A673 (cell line): Measurements from ENCODE around the gene UST. TPM values are rescaled to one million over a fixed set of nuclear protein-coding genes. Genes with fewer than 3 reads are reported as not detected.

Experiments used
- BruUV-seq: library from RNA; stranded (reverse); fragments of 400-500 nt; replicated peaks from 2 replicates; lab custom pipeline; 2021; lab: Mats Ljungman, UMichigan
- CTCF ChIA-PET: fragments of 300-600 bp; sonication (Branson Sonifier 250); formaldehyde crosslinking; loops from one replicate; lab custom pipeline; 2022; ENCODE audit warnings: antibody characterized with exemption; lab: Charles Lee
- POLR2A ChIA-PET: fragments of 300-600 bp; sonication (Branson Sonifier 250); formaldehyde crosslinking; loops from one replicate; lab custom pipeline; 2022; ENCODE audit warnings: antibody characterized with exemption; ENCODE audit not compliant: low non-redundant PET; lab: Charles Lee
- DNase-seq: peaks from one replicate; pipeline ENCODE4 v3.0.0-alpha.2; 2015; ENCODE audit warnings: low spot score
- H3K27ac ChIP-seq: fragments of 200-600 bp; sonication (generic); 2 replicates; pipeline ENCODE4 v1.5.1; 2016; ENCODE audit warnings: mixed run types, low read depth, mild to moderate bottlenecking, mixed read lengths, antibody characterized with exemption, low read length; ENCODE audit not compliant: poor library complexity, severe bottlenecking
- H3K27me3 ChIP-seq: fragments of 200-600 bp; sonication (generic); replicated peaks from 2 replicates; pipeline ENCODE4 v1.6.1; 2017; ENCODE audit warnings: mixed run types, low read depth, mild to moderate bottlenecking, mixed read lengths, antibody characterized with exemption, low read length; ENCODE audit not compliant: insufficient read depth, poor library complexity
- H3K36me3 ChIP-seq: fragments of 200-600 bp; sonication (generic); 2 replicates; pipeline ENCODE4 v1.6.1; 2016; ENCODE audit warnings: mixed run types, mild to moderate bottlenecking, mixed read lengths, antibody characterized with exemption, low read length; ENCODE audit not compliant: insufficient read depth, poor library complexity, severe bottlenecking
- H3K4me1 ChIP-seq: fragments of 200-600 bp; sonication (generic); 2 replicates; pipeline ENCODE4 v1.6.1; 2017; ENCODE audit warnings: mixed run types, mild to moderate bottlenecking, mixed read lengths, antibody characterized with exemption, low read length; ENCODE audit not compliant: insufficient read depth, poor library complexity, severe bottlenecking
- H3K4me3 ChIP-seq: fragments of 200-600 bp; sonication (generic); 2 replicates; pipeline ENCODE4 v1.5.1; 2016; ENCODE audit warnings: low read depth, mixed run types, mild to moderate bottlenecking, mixed read lengths, low read length; ENCODE audit not compliant: poor library complexity, severe bottlenecking
- H3K9me3 ChIP-seq: fragments of 200-600 bp; sonication (generic); 2 replicates; pipeline ENCODE4 v1.6.1; 2016; ENCODE audit warnings: mixed run types, low read depth, mild to moderate bottlenecking, mixed read lengths, antibody characterized with exemption, low read length; ENCODE audit not compliant: poor library complexity, severe bottlenecking
- EZH2 ChIP-seq: fragments of 200-600 bp; sonication (generic); IDR thresholded peaks from 2 replicates; pipeline ENCODE4 v1.6.1; 2017; ENCODE audit warnings: borderline replicate concordance, low read depth, mild to moderate bottlenecking, mixed read lengths, antibody characterized with exemption, low read length; ENCODE audit not compliant: poor library complexity, severe bottlenecking
- intact Hi-C: fragments of 100-400 bp; cut with micrococcal nuclease; formaldehyde crosslinking; loops from one replicate; pipeline ENCODE4 v1.10.0; 2022; ENCODE audit not compliant: unreplicated experiment
- total RNA-seq: library from RNA; stranded (reverse); gene quantifications from 2 replicates; pipeline ENCODE4 v1.2.3, GENCODE V29; 2021
- TF ChIP-seq, protein P1 (sequence below): fragments of 300-800, 200-600 bp; sonication (generic); conservative IDR thresholded peaks from 2 replicates; pipeline ENCODE4 v1.5.1; 2017; ENCODE audit warnings: low read depth, mild to moderate bottlenecking, antibody characterized with exemption, low read length, moderate library complexity, mixed read lengths

Gene UST
- total RNA-seq, 1 experiment from 2014 or later = 1.5 TPM

DNA sequence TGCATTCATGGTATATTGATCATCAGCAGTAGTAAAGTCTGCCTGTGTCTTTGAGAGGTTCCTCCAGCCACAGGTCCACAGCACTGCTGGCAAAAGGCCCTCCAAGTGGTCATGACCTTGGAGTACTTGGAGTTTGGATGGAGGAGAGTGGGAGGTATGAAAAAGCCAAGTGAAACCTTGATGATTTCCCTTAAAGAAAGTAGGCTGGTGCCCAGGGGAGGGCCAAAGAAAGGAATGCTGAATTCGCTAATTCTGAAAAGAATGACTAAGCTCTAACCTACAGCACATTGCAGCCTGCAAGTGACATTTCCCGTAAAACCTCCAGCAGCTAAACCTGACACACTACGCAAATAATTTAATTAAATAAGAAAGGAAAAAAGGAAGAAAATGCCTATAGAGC lies 347.3 kb downstream of the UST start:
- no peak overlapping the region for H3K27ac ChIP-seq
- no peak for TF ChIP-seq EZH2
- DNase-seq = no peak
- no TSS peak for BruUV-seq
- ChIA-PET CTCF (no interaction called here), POLR2A (no interaction called here)
- H3K4me3 ChIP-seq = no peak overlapping the region
- intact Hi-C loops = no loop called here
- H3K9me3 ChIP-seq = peaks cover 10% of the 10 kb centered on the region
- no peaks in the 10 kb centered on the region for H3K4me1 ChIP-seq
- no peaks in the 10 kb centered on the region for H3K36me3 ChIP-seq
- no peaks in the 10 kb centered on the region for H3K27me3 ChIP-seq

DNA sequence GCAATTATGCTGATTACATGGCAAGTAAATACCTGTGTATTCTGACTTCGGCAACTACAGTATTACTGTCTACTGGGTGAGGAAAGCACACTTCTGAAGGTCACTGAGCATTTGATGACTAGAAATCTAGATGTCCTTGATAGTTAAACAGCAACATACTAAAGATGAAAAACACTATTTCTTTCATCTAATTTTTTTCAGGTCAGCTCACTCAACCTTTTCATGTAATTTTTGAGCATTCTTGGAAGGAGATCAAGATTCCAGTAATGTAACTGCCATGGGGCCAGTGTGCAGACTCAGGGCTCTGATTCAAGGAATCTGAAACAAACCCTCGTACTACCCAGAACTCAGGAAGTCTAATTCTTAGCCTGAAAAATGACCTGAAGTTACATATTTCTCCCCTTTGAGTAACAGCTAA lies 348.1 kb downstream of the UST start:
- POLR2A ChIA-PET = no interaction called here
- TF ChIP-seq, protein P1, sequence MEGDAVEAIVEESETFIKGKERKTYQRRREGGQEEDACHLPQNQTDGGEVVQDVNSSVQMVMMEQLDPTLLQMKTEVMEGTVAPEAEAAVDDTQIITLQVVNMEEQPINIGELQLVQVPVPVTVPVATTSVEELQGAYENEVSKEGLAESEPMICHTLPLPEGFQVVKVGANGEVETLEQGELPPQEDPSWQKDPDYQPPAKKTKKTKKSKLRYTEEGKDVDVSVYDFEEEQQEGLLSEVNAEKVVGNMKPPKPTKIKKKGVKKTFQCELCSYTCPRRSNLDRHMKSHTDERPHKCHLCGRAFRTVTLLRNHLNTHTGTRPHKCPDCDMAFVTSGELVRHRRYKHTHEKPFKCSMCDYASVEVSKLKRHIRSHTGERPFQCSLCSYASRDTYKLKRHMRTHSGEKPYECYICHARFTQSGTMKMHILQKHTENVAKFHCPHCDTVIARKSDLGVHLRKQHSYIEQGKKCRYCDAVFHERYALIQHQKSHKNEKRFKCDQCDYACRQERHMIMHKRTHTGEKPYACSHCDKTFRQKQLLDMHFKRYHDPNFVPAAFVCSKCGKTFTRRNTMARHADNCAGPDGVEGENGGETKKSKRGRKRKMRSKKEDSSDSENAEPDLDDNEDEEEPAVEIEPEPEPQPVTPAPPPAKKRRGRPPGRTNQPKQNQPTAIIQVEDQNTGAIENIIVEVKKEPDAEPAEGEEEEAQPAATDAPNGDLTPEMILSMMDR = no peak
- TF ChIP-seq EZH2 = no peak
- H3K9me3 ChIP-seq = peaks cover 11% of the 10 kb centered on the region
- intact Hi-C loops = no loop called here
- no peaks in the 10 kb centered on the region for H3K36me3 ChIP-seq
- BruUV-seq = no TSS peak
- H3K4me1 ChIP-seq = no peaks in the 10 kb centered on the region
- no peak overlapping the region for H3K4me3 ChIP-seq
- no peak for DNase-seq
- H3K27me3 ChIP-seq = no peaks in the 10 kb centered on the region
- no peak overlapping the region for H3K27ac ChIP-seq
- CTCF ChIA-PET = no interaction called here

DNA sequence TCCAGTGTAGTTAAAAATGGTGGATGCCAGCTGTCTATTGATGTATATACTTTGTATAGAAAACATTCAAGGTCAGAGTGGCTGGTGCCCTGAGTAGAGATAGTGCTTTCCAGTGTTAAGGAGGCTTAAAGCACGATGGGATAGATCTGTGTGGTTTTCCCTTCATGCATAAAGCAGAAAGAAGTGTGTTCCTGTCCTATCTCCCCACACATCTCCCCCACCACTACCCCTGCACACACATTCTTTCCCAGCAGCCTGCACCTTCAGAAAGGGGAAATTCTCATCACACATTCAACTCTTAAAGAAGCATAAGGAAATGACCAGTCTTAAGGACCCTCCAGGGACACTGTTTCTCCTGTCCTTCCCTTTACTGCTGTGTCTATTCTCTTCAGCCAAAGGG lies 349.0 kb downstream of the UST start:
- no peaks in the 10 kb centered on the region for H3K27me3 ChIP-seq
- no peak for DNase-seq
- ChIA-PET POLR2A (interaction anchor here (0.6 kb wide), 1 partner anchor 9 kb away, joined by 3 read pairs; no protein-coding TSS in a partner anchor), CTCF (interaction anchor here (0.7 kb wide), 1 partner anchor 357 kb away, joined by 3 read pairs; no protein-coding TSS in a partner anchor)
- no TSS peak for BruUV-seq
- TF ChIP-seq, protein P1 = no peak
- no peak for TF ChIP-seq EZH2
- no peak overlapping the region for H3K4me3 ChIP-seq
- intact Hi-C loops = no loop called here
- no peak overlapping the region for H3K27ac ChIP-seq
- no peaks in the 10 kb centered on the region for H3K36me3 ChIP-seq
- peaks cover 11% of the 10 kb centered on the region for H3K9me3 ChIP-seq
- no peaks in the 10 kb centered on the region for H3K4me1 ChIP-seq

GRCh38 chr6:149097794-149098193 lies 351.0 kb downstream of the UST start:
- H3K36me3 ChIP-seq = no peaks in the 10 kb centered on the region
- BruUV-seq = no TSS peak
- H3K4me1 ChIP-seq = no peaks in the 10 kb centered on the region
- intact Hi-C loops = no loop called here
- no peak overlapping the region for H3K4me3 ChIP-seq
- no peaks in the 10 kb centered on the region for H3K27me3 ChIP-seq
- no peak for DNase-seq
- peaks cover 11% of the 10 kb centered on the region for H3K9me3 ChIP-seq
- H3K27ac ChIP-seq = no peak overlapping the region
- CTCF ChIA-PET = no interaction called here
- no peak for TF ChIP-seq EZH2
- TF ChIP-seq, protein P1 = no peak
- POLR2A ChIA-PET = no interaction called here
